Heart right ventricle (tissue), 16 donors: Measurements from ENCODE around the gene MTUS2. TPM values are rescaled to one million over a fixed set of nuclear protein-coding genes. Genes with fewer than 3 reads are reported as not detected.

ENCODE experiments used
- ATAC-seq, 8 donors: fragments of 200-7000 bp; cut with Tn5 transposase; one replicate each; pipeline ENCODE4 v1.9.1; 2020; ENCODE audit warnings: mild to moderate bottlenecking in 8 of 8, moderate library complexity in 8 of 8, moderate number of reproducible peaks in 1 of 8
- DNase-seq, 2 donors: peaks; one replicate each; pipeline ENCODE4 v3.0.0-alpha.2; 2020
- H3K27ac ChIP-seq, 10 donors: fragments of 200-600 bp; sonication (generic) in 2 of 10; one replicate each; pipeline versions ENCODE4 v1.5.0 to v1.8.0; 2020 to 2022; ENCODE audit warnings: mild to moderate bottlenecking in 3 of 10
- H3K27me3 ChIP-seq, 7 donors: fragments of 200-600 bp; one replicate each; pipeline ENCODE4 v1.8.0; 2021 to 2022; ENCODE audit warnings: mild to moderate bottlenecking in 2 of 7
- H3K36me3 ChIP-seq, 9 donors: fragments of 200-600 bp; sonication (generic) in 1 of 9; one replicate each; pipeline versions ENCODE4 v1.5.0 to v1.8.0; 2020 to 2022; ENCODE audit warnings: mild to moderate bottlenecking in 2 of 9
- H3K4me1 ChIP-seq, 9 donors: fragments of 200-600 bp; sonication (generic) in 1 of 9; one replicate each; pipeline versions ENCODE4 v1.5.0 to v1.8.0; 2020 to 2022; ENCODE audit warnings: mild to moderate bottlenecking in 4 of 9
- H3K4me3 ChIP-seq, 10 donors: fragments of 200-600 bp; sonication (generic) in 2 of 10; one replicate each; pipeline versions ENCODE4 v1.5.0 to v1.8.0; 2020 to 2022; ENCODE audit warnings: mild to moderate bottlenecking in 7 of 10, moderate library complexity in 2 of 10
- H3K9me3 ChIP-seq, 11 donors: fragments of 200-600 bp in 10 of 11; sonication (generic) in 2 of 11; one replicate each; pipeline versions ENCODE4 v1.5.0 to v1.8.0; 2013 to 2022; ENCODE audit warnings: mild to moderate bottlenecking in 2 of 11, control low read depth in 1 of 11, moderate library complexity in 1 of 11
- CTCF ChIP-seq, 9 donors: fragments of 200-600 bp; sonication (generic) in 2 of 9; IDR thresholded peaks; one replicate each; pipeline versions ENCODE4 v1.5.0 to v1.8.0; 2021 to 2022; ENCODE audit warnings: antibody characterized with exemption in 9 of 9, mild to moderate bottlenecking in 5 of 9, moderate library complexity in 1 of 9
- WGBS, 2 donors: extraction: QIAGEN DNeasy Blood & Tissue Kit; methylation state at CpG; one replicate each; pipeline ENCODE4 v1.1.7; 2013; ENCODE audit warnings: inconsistent platforms in 1 of 2; 5-methylcytosine and 5-hydroxymethylcytosine counted together
- intact Hi-C, 10 donors: fragments of 100-400 bp; cut with DNase I; formaldehyde crosslinking; loops; one replicate each; pipeline versions ENCODE4 v1.11.1 to v1.14.2; 2022
- polyA plus RNA-seq, 2 donors: library from polyadenylated mRNA; stranded (reverse); fragments of 200-250 nt; gene quantifications; one replicate each; pipeline ENCODE4 v1.2.3, GENCODE V29; 2013
- total RNA-seq, 10 donors: library from RNA; stranded (reverse); fragmentation: NEBNext Ultra II Directional in 3 of 10; extraction: Animal tissue kit (Norgen Biotek cat#: 25700) in 3 of 10; gene quantifications; one replicate each; pipeline versions ENCODE4 v1.2.1 to v1.2.4, GENCODE V29; 2021 to 2023
- donor health status: Arrhythmogenic right ventricular cardiomyopathy.
- donor health status: ischemic (EF 13 %, LVEDD 7.1; RV severe dilation, severe dysfunction).
- donor health status: healthy with polysubstance abuse.
- donor health status: DM: no; HTN: yes; CAD: no.
- donor health status: DM: no; HTN: no; CAD: no.
- donor health status: ischemic (EF 25% LVEDD 6.9; RV normal size, moderate dysfunction).
- donor health status: ischemic (EF 25% LVEDD 5.7; RV mildly dilated, moderate dysfunction).
- donor health status: healthy.
- donor health status: DM: yes; HTN: yes; CAD: no.
- donor health status: Ischemic cardiomyopathy.
- donor health status: ischemic (EF 35%, LVEDD 5.7; RV mildly dilated, moderate dysfunction).
- donor health status: nonischemic (EF 11% LVEDD 7.7; RV severe dilation, severe dysfunction).
- donor health status: DM: yes; HTN: yes; CAD: no.
- donor health status: PGD.
- donor health status: ischemic (EF 29% LVEDD 5.4; RV normal size, mild dysfunction).
- donor health status: nonischemic (EF 23%, LVEDD 6.1; RV moderate dilation, normal function).

MTUS2 gene
- total and polyA plus RNA-seq, 12 donors, result 18.7 to 159 (median 65.6) TPM

GRCh38 chr13:28837111-28837510 is 17.0 kb downstream of the MTUS2 start:
- intact Hi-C loops, result no loop called here

DNA sequence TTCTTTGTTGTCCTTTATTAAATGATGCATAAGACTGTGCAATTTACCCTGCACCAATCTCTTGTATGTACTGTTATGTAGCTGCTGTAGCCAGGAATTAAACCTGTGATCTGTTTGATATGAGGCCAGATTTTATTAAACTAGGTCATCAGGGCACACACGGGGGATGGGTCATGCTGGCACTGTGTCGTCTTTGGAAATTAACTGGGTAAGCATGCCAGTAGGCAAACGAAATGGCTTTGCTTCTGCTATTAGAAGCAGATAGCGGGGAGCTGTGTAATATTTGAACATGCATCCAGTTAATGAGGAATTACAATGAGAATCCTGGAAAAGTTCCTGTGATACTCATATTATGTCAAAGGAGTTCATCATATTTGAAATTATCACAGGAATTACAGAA is 23.5 kb downstream of the MTUS2 start:
- H3K27me3 ChIP-seq, result no peaks in the 10 kb centered on the region
- no peaks in the 10 kb centered on the region for H3K9me3 ChIP-seq
- intact Hi-C loops, result no loop called here
- peak in 4 of 8 donors; percentile 34 to 70 (median 58) for ATAC-seq
- no peaks in the 10 kb centered on the region for H3K36me3 ChIP-seq
- TF ChIP-seq CTCF (IDR thresholded peaks at IDR 0.05), result no peak
- H3K4me3 ChIP-seq, result no peak overlapping the region
- no peak overlapping the region for H3K27ac ChIP-seq
- DNase-seq, result no peak
- WGBS, 2 donors, result 31 to 56% methylated on average over 4 of the region's 4 CpGs
- H3K4me1 ChIP-seq, result peaks cover 0 to 9% (median 0%) of the 10 kb centered on the region in 9 donors

More at GRCh38 chr13:28837111-28837510, 17.0 kb downstream of the MTUS2 start:
- H3K27ac ChIP-seq, result no peak overlapping the region
- no peaks in the 10 kb centered on the region for H3K27me3 ChIP-seq
- TF ChIP-seq CTCF (IDR thresholded peaks at IDR 0.05), result no peak
- no peaks in the 10 kb centered on the region for H3K4me1 ChIP-seq
- DNase-seq (no peak), ATAC-seq (no peak)
- no peak overlapping the region for H3K4me3 ChIP-seq
- no peaks in the 10 kb centered on the region for H3K36me3 ChIP-seq
- no peaks in the 10 kb centered on the region for H3K9me3 ChIP-seq
- 53 to 71% methylated on average over 5 of the region's 5 CpGs for WGBS, 2 donors

DNA sequence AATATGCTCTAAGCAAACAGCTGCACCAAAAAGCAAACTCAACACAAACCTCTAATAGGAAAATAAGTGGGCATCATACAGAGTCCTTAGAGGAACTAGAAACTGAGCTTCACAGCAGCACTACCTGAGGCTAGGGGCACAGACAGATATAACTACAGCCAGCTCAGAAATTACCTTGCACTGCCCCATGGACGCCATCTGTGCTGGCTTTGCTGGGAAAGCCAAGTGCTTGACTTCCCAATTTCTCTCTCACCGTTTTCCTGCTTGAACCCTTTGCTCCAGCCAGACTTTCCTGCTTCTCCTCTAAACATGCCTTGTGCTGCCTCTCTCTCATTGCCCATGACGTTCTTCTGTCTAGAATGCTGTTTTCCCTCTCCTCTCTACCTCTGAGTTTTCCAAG is 29.3 kb downstream of the MTUS2 start:
- no peak for TF ChIP-seq CTCF (IDR thresholded peaks at IDR 0.05)
- no peaks in the 10 kb centered on the region for H3K36me3 ChIP-seq
- no peak overlapping the region for H3K4me3 ChIP-seq
- ATAC-seq, result no peak
- no peaks in the 10 kb centered on the region for H3K27me3 ChIP-seq
- H3K27ac ChIP-seq, result no peak overlapping the region
- whole genome bisulfite sequencing, 2 donors, result 77 to 85% methylated on average over 3 of the region's 3 CpGs
- intact Hi-C loops, result no loop called here
- H3K9me3 ChIP-seq, result no peaks in the 10 kb centered on the region
- DNase-seq, result no peak
- peaks cover 0 to 6% (median 0%) of the 10 kb centered on the region in 9 donors for H3K4me1 ChIP-seq

GRCh38 chr13:28850226-28850625 is 30.1 kb downstream of the MTUS2 start:
- no peak for ATAC-seq
- Histone ChIP-seq H3K27me3 (no peaks in the 10 kb centered on the region), H3K36me3 (no peaks in the 10 kb centered on the region), H3K27ac (no peak overlapping the region), H3K4me3 (no peak overlapping the region), H3K4me1 (peaks cover 0 to 6% (median 0%) of the 10 kb centered on the region in 9 donors), H3K9me3 (no peaks in the 10 kb centered on the region)
- no peak for DNase-seq
- no peak for TF ChIP-seq CTCF (IDR thresholded peaks at IDR 0.05)
- intact Hi-C loops, result no loop called here
- WGBS, 2 donors, result 42 to 49% methylated on average over 2 of the region's 2 CpGs
